ENCODE results near the gene PTPRA. TPM values are rescaled to one million over a fixed set of nuclear protein-coding genes. Genes with fewer than 3 reads are reported as not detected.

PTPRA gene
- total RNA-seq, 1 experiment from 2014 or later = 45.2 TPM

DNA sequence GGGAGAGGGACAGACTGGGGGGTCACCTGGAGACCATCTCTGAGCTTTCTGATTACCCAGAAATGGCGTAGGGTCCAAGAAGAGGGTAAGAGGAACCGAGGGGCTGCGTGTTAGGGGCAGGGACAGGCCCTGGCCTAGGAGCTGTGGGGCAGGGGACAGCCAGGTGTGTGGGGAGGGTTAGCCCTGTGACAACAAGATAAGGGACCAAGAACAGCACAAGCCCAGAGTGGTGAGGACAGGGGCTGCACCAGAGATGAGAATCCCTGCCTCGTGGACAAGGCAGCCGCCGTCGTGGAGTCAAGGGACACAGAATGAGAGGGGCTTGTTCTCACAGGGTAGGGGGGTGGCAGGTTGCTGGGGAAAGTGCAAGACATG, 211.7 kb downstream of the PTPRA start:
- H3K27ac Mint-ChIP-seq = no peak overlapping the region
- Histone ChIP-seq H4K91ac (ENCODE audit: insufficient read length, low read depth, low read length) (no peak overlapping the region), H2BK20ac (ENCODE audit: low read depth, low read length, poor library complexity, severe bottlenecking) (no peak overlapping the region), H3K4me1 (ENCODE audit: insufficient read depth, low read length) (no peaks in the 10 kb centered on the region; the same call in 1 of the 2 replicates), H3K4me2 (ENCODE audit: insufficient read depth, insufficient read length, low read length) (no peak overlapping the region), H2BK15ac (ENCODE audit: low read depth, low read length) (no peak overlapping the region), H3K18ac (ENCODE audit: insufficient read length, low read depth, low read length) (no peak overlapping the region), H3K9me3 (ENCODE audit: control insufficient read depth, low read depth, low read length) (no peaks in the 10 kb centered on the region), H2BK120ac (ENCODE audit: low read depth, low read length, poor library complexity, severe bottlenecking) (no peak overlapping the region), H3K56ac (ENCODE audit: insufficient read length, low read depth, low read length) (no peak overlapping the region), H2BK5ac (ENCODE audit: insufficient read length, low read length) (no peak overlapping the region), H3K79me2 (ENCODE audit: insufficient read depth, low read length) (no peaks in the 10 kb centered on the region), H3K79me1 (ENCODE audit: insufficient read depth, low read depth, low read length, poor library complexity, severe bottlenecking) (no peaks in the 10 kb centered on the region), H2AK5ac (ENCODE audit: insufficient read length, low read length) (no peak overlapping the region), H3K14ac (ENCODE audit: insufficient read depth, low read length) (no peak overlapping the region), H3K4ac (ENCODE audit: low read depth, low read length) (no peak overlapping the region), H2AFZ (ENCODE audit: low read length) (no peak overlapping the region), H3K27ac (ENCODE audit: insufficient read length, low read depth, low read length) (no peak overlapping the region), H4K20me1 (ENCODE audit: control insufficient read depth, insufficient read depth, insufficient read length) (no peaks in the 10 kb centered on the region), H3K23me2 (ENCODE audit: insufficient read length, low read depth, low read length, poor library complexity, severe bottlenecking) (peaks cover 4% of the 10 kb centered on the region), H4K8ac (replicated peaks; ENCODE audit: insufficient read length, low read depth, low read length) (no peak overlapping the region), H3T11ph (ENCODE audit: low read length) (no peak overlapping the region), H3K27me3 (ENCODE audit: insufficient read depth, low read length) (peaks cover 29% of the 10 kb centered on the region), H3K9ac (ENCODE audit: extremely low read depth, insufficient read length, low read length) (no peak overlapping the region), H2BK12ac (ENCODE audit: insufficient read length, low read depth, low read length) (no peak overlapping the region), H4K5ac (ENCODE audit: insufficient read length, low read depth, low read length) (no peak overlapping the region), H3K23ac (ENCODE audit: insufficient read length, low read depth, low read length) (no peak overlapping the region)
- no CpG with 5 or more reads among the region's 7 CpGs for WGBS (ENCODE audit: extremely low coverage, insufficient read length, low lambda C conversion rate)
- H3K9me3 Mint-ChIP-seq = peaks cover 0 to 2% of the 10 kb centered on the region in 2 experiments; a peak in 1 of 5 replicates
- H3K4me3 Mint-ChIP-seq = no peak overlapping the region
- peaks cover 56% of the 10 kb centered on the region for H3K27me3 Mint-ChIP-seq (ENCODE audit: low read depth)
- no peak for DNase-seq
- TF ChIP-seq CTCF (conservative IDR thresholded peaks at IDR 0.05) = no peak
- no peaks in the 10 kb centered on the region; a peak in 2 of 7 replicates for H3K36me3 Mint-ChIP-seq (ENCODE audit: insufficient read depth in 1 of 3, low read depth in 3 of 3)
- peaks cover 0 to 8% of the 10 kb centered on the region in 2 experiments; a peak in 1 of 4 replicates for H3K4me1 Mint-ChIP-seq
